IPS-18a (cell line): ENCODE data around the gene FZD8.

Experiments used
- H3K27ac ChIP-seq: one replicate; pipeline ENCODE4 v1.5.1; 2013; ENCODE audit warnings: low read length
- H3K27me3 ChIP-seq: one replicate; pipeline ENCODE4 v1.6.1; 2013; ENCODE audit warnings: mild to moderate bottlenecking, low read length; ENCODE audit not compliant: control insufficient read depth, insufficient read depth
- H3K36me3 ChIP-seq: one replicate; pipeline ENCODE4 v1.6.1; 2013; ENCODE audit warnings: low read depth, low read length; ENCODE audit not compliant: control insufficient read depth
- H3K4me1 ChIP-seq: one replicate; pipeline ENCODE4 v1.6.1; 2013; ENCODE audit warnings: low read depth, low read length; ENCODE audit not compliant: control insufficient read depth
- H3K4me3 ChIP-seq: one replicate; pipeline ENCODE4 v1.5.1; 2013; ENCODE audit warnings: low read length
- H3K9ac ChIP-seq: one replicate; pipeline ENCODE4 v1.6.1; 2013; ENCODE audit warnings: mild to moderate bottlenecking, low read length, moderate library complexity
- H3K9me3 ChIP-seq: one replicate; pipeline ENCODE4 v1.6.1; 2013; ENCODE audit warnings: low read depth, low read length; ENCODE audit not compliant: control insufficient read depth

The FZD8 gene

GRCh38 chr10:35595106-35595505 lies 47.0 kb downstream of the FZD8 start:
- Histone ChIP-seq H3K4me3 (no peak overlapping the region), H3K9me3 (peaks cover 4% of the 10 kb centered on the region), H3K27me3 (no peaks in the 10 kb centered on the region), H3K27ac (no peak overlapping the region), H3K36me3 (no peaks in the 10 kb centered on the region), H3K9ac (no peak overlapping the region), H3K4me1 (peaks cover 14% of the 10 kb centered on the region)

GRCh38 chr10:35594115-35595079 lies 47.7 kb downstream of the FZD8 start:
- Histone ChIP-seq H3K27ac (peak overlapping the region; percentile 76), H3K9ac (no peak overlapping the region), H3K36me3 (no peaks in the 10 kb centered on the region), H3K9me3 (peaks cover 4% of the 10 kb centered on the region), H3K4me3 (peak overlapping the region; percentile 1), H3K4me1 (peaks cover 14% of the 10 kb centered on the region), H3K27me3 (no peaks in the 10 kb centered on the region)

GRCh38 chr10:35592441-35592840 lies 49.7 kb downstream of the FZD8 start:
- Histone ChIP-seq H3K4me3 (no peak overlapping the region), H3K9me3 (peaks cover 4% of the 10 kb centered on the region), H3K9ac (no peak overlapping the region), H3K36me3 (no peaks in the 10 kb centered on the region), H3K27me3 (no peaks in the 10 kb centered on the region), H3K4me1 (peaks cover 14% of the 10 kb centered on the region), H3K27ac (no peak overlapping the region)

GRCh38 chr10:35588836-35589235 lies 53.3 kb downstream of the FZD8 start:
- Histone ChIP-seq H3K4me1 (peaks cover 9% of the 10 kb centered on the region), H3K27ac (no peak overlapping the region), H3K4me3 (no peak overlapping the region), H3K9me3 (peaks cover 4% of the 10 kb centered on the region), H3K36me3 (no peaks in the 10 kb centered on the region), H3K27me3 (no peaks in the 10 kb centered on the region), H3K9ac (no peak overlapping the region)
